MM.1S (cell line): ENCODE results near the gene UTF1.

Experiments
- DNase-seq: peaks from one replicate; pipeline ENCODE4 v3.0.0-alpha.2; 2015
- H2AFZ ChIP-seq: fragments of 300-600 bp; sonication (generic); 2 replicates; pipeline ENCODE4 v1.6.0; 2016; ENCODE audit warnings: antibody characterized with exemption, low read length
- H3F3A ChIP-seq: fragments of 300-600 bp; sonication (generic); 2 replicates; pipeline ENCODE4 v1.6.1; 2016; ENCODE audit warnings: mild to moderate bottlenecking, antibody characterized with exemption, low read length, moderate library complexity, mixed read lengths; ENCODE audit not compliant: insufficient read depth
- H3K27ac ChIP-seq: fragments of 300-600 bp; sonication (generic); 2 replicates; pipeline ENCODE4 v1.5.1; 2016; ENCODE audit warnings: mild to moderate bottlenecking, low read length
- H3K27me3 ChIP-seq: fragments of 300-600 bp; sonication (generic); replicated peaks from 2 replicates; pipeline ENCODE4 v1.6.0; 2016; ENCODE audit warnings: low read length; ENCODE audit not compliant: insufficient read depth
- H3K36me3 ChIP-seq: fragments of 300-600 bp; sonication (generic); replicated peaks from 2 replicates; pipeline ENCODE4 v1.6.1; 2016; ENCODE audit warnings: mild to moderate bottlenecking, low read length, mixed read lengths; ENCODE audit not compliant: insufficient read depth
- H3K4me1 ChIP-seq: fragments of 300-600 bp; sonication (generic); 2 replicates; pipeline ENCODE4 v1.6.1; 2016; ENCODE audit warnings: low read length, mixed read lengths
- H3K4me2 ChIP-seq: fragments of 300-600 bp; sonication (generic); 2 replicates; pipeline ENCODE4 v1.6.0; 2016; ENCODE audit warnings: low read depth, low read length
- H3K4me3 ChIP-seq: fragments of 300-600 bp; sonication (generic); 2 replicates; pipeline ENCODE4 v1.5.1; 2016; ENCODE audit warnings: low read length, mixed read lengths
- H3K79me2 ChIP-seq: fragments of 300-600 bp; sonication (generic); 2 replicates; pipeline ENCODE4 v1.6.1; 2016; ENCODE audit warnings: mixed run types, low read length, mixed read lengths
- H3K9ac ChIP-seq: fragments of 300-600 bp; sonication (generic); 2 replicates; pipeline ENCODE4 v1.6.1; 2016; ENCODE audit warnings: low read length, mixed read lengths
- H3K9me2 ChIP-seq: fragments of 300-600 bp; sonication (generic); replicated peaks from 2 replicates; pipeline ENCODE4 v1.6.1; 2016; ENCODE audit warnings: mild to moderate bottlenecking, low read length, mixed read lengths; ENCODE audit not compliant: insufficient read depth
- H3K9me3 ChIP-seq: fragments of 300-600 bp; sonication (generic); replicated peaks from 2 replicates; pipeline ENCODE4 v1.6.1; 2016; ENCODE audit warnings: mild to moderate bottlenecking, low read length, mixed read lengths; ENCODE audit not compliant: insufficient read depth
- H4K20me1 ChIP-seq: fragments of 300-600 bp; sonication (generic); 2 replicates; pipeline ENCODE4 v1.6.1; 2016; ENCODE audit warnings: mild to moderate bottlenecking, low read length, moderate library complexity, mixed read lengths; ENCODE audit not compliant: insufficient read depth
- CTCF ChIP-seq: fragments of 300-600 bp; sonication (generic); IDR thresholded peaks from 2 replicates; pipeline ENCODE4 v1.5.1; 2016; ENCODE audit warnings: antibody characterized with exemption, low read length, mixed read lengths
- EZH2 ChIP-seq: fragments of 300-600 bp; sonication (generic); optimal IDR thresholded peaks from 2 replicates; pipeline ENCODE3; 2017; ENCODE audit warnings: low read depth, mild to moderate bottlenecking, antibody characterized with exemption, low read length, mixed read lengths
- EZH2phosphoT487 ChIP-seq: fragments of 300-600 bp; sonication (generic); IDR thresholded peaks from 2 replicates; pipeline ENCODE4 v1.6.1; 2018; ENCODE audit warnings: antibody characterized with exemption, low read length

The UTF1 gene

GRCh38 chr10:133198621-133199487 is 31.2 kb upstream of the UTF1 start:
- Histone ChIP-seq H3K9me3 (no peaks in the 10 kb centered on the region), H3K27ac (no peak overlapping the region), H3K9me2 (no peaks in the 10 kb centered on the region), H3K4me3 (no peak overlapping the region), H4K20me1 (no peaks in the 10 kb centered on the region), H3K9ac (no peak overlapping the region), H3K4me2 (no peak overlapping the region), H3K79me2 (no peaks in the 10 kb centered on the region), H3K27me3 (peaks cover 71% of the 10 kb centered on the region), H3K36me3 (no peaks in the 10 kb centered on the region), H3F3A (no peaks in the 10 kb centered on the region), H3K4me1 (no peaks in the 10 kb centered on the region), H2AFZ (no peak overlapping the region)
- DNase-seq = no peak
- TF ChIP-seq EZH2 (no peak), EZH2phosphoT487 (no peak), CTCF (no peak)

- no peak overlapping the region for H3K4me3 ChIP-seq
- TF ChIP-seq CTCF (no peak), EZH2 (no peak), EZH2phosphoT487 (no peak)
- H4K20me1 ChIP-seq = no peaks in the 10 kb centered on the region
- H3K9me2 ChIP-seq = no peaks in the 10 kb centered on the region
- no peak overlapping the region for H3K9ac ChIP-seq
- no peaks in the 10 kb centered on the region for H3K4me1 ChIP-seq
- no peak overlapping the region for H3K4me2 ChIP-seq
- no peaks in the 10 kb centered on the region for H3K79me2 ChIP-seq
- no peak overlapping the region for H3K27ac ChIP-seq
- no peaks in the 10 kb centered on the region for H3F3A ChIP-seq
- H2AFZ ChIP-seq = no peak overlapping the region
- no peak for DNase-seq
- H3K36me3 ChIP-seq = no peaks in the 10 kb centered on the region
- H3K9me3 ChIP-seq = no peaks in the 10 kb centered on the region
- H3K27me3 ChIP-seq = peaks cover 71% of the 10 kb centered on the region
Measured at GRCh38 chr10:133199488-133199885, 30.5 kb upstream of the UTF1 start.

- DNase-seq = no peak
- Histone ChIP-seq H3K4me3 (no peak overlapping the region), H4K20me1 (no peaks in the 10 kb centered on the region), H3K27me3 (peaks cover 69% of the 10 kb centered on the region), H3K9me3 (no peaks in the 10 kb centered on the region), H2AFZ (no peak overlapping the region), H3K9me2 (no peaks in the 10 kb centered on the region), H3K36me3 (no peaks in the 10 kb centered on the region), H3K4me1 (no peaks in the 10 kb centered on the region), H3K27ac (no peak overlapping the region), H3K79me2 (no peaks in the 10 kb centered on the region), H3K4me2 (no peak overlapping the region), H3F3A (no peaks in the 10 kb centered on the region), H3K9ac (no peak overlapping the region)
- TF ChIP-seq CTCF (no peak), EZH2 (no peak), EZH2phosphoT487 (no peak)
Measured at GRCh38 chr10:133199992-133200611, 29.9 kb upstream of the UTF1 start.
